GM12874 (cell line): ENCODE results near the gene DZANK1.
A peak's percentile ranks its signal among the peaks of the same experiment; 100 is the strongest.

Experiments
- TF ChIP-seq, protein P1 (sequence below): IDR thresholded peaks from 2 replicates; pipeline ENCODE4 v1.5.1; 2011; ENCODE audit warnings: low read depth, mild to moderate bottlenecking, control low read depth, low read length, moderate library complexity; ENCODE audit not compliant: insufficient read depth

Gene DZANK1

DNA sequence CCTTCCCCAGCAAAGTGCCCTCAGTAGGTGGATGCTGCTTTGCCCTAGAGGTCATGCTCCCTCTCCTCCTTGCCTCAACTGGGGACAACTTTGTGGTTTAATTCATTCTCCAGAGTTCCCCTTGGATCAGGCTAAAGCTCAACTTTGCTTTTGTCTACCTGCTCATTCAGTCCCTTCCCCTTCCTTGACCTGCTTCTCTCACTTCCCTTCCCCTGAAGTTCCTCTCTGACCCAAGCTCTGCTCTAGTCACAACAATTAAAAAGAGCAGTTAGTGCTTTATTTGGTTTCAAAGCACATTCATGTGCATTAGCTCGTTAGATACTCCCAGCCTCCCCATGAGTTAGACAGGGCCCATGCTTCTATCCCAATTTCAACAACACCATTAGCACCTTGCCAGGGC is 71.3 kb downstream of the DZANK1 start:
- TF ChIP-seq, protein P1, sequence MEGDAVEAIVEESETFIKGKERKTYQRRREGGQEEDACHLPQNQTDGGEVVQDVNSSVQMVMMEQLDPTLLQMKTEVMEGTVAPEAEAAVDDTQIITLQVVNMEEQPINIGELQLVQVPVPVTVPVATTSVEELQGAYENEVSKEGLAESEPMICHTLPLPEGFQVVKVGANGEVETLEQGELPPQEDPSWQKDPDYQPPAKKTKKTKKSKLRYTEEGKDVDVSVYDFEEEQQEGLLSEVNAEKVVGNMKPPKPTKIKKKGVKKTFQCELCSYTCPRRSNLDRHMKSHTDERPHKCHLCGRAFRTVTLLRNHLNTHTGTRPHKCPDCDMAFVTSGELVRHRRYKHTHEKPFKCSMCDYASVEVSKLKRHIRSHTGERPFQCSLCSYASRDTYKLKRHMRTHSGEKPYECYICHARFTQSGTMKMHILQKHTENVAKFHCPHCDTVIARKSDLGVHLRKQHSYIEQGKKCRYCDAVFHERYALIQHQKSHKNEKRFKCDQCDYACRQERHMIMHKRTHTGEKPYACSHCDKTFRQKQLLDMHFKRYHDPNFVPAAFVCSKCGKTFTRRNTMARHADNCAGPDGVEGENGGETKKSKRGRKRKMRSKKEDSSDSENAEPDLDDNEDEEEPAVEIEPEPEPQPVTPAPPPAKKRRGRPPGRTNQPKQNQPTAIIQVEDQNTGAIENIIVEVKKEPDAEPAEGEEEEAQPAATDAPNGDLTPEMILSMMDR = no peak

DNA sequence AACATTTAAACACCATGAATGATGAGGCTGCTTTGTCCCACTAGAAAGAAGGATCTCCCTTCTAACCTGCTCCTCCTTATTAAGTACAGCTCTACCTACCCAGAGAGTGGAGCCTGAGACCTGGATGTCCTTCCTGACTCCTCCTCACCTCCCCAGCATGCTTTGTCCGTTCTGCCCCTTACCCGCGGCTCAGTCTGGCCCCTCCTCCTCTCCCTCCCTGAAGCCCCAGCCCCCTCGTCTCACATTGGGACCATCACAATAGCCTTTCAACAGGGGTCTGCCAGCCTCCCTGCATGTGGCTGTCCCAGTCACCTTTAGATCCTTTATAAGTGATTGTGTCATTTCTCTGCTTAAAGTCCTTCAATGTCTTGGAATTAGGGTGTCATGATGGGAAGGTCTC is 72.5 kb downstream of the DZANK1 start:
- TF ChIP-seq, protein P1 = no peak

- TF ChIP-seq, protein P1 = no peak
These were observed 75.1 kb downstream of the DZANK1 start for GRCh38 chr20:18391686-18392085.

- TF ChIP-seq, protein P1 = no peak
These were observed 76.6 kb downstream of the DZANK1 start for GRCh38 chr20:18390201-18390600.

DNA sequence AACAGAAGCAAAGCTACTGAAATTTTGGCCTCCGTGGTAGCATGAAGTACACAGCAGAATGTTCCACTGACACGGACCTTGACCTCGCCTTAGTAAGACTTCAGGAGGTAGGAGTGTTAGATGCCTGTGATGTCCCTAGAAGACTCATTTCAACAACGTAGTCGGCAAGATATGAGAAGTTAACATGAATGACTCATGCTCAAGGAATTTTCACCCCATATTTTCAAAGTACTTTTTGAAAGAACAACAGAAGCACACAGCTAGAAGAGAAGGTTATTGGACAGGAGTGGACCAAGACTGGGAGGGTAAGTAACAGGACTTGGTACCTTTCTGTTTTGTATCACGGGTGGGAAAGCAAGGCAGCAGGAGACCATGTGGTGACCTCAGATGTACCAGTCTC is 78.0 kb downstream of the DZANK1 start:
- TF ChIP-seq, protein P1 = no peak

DNA sequence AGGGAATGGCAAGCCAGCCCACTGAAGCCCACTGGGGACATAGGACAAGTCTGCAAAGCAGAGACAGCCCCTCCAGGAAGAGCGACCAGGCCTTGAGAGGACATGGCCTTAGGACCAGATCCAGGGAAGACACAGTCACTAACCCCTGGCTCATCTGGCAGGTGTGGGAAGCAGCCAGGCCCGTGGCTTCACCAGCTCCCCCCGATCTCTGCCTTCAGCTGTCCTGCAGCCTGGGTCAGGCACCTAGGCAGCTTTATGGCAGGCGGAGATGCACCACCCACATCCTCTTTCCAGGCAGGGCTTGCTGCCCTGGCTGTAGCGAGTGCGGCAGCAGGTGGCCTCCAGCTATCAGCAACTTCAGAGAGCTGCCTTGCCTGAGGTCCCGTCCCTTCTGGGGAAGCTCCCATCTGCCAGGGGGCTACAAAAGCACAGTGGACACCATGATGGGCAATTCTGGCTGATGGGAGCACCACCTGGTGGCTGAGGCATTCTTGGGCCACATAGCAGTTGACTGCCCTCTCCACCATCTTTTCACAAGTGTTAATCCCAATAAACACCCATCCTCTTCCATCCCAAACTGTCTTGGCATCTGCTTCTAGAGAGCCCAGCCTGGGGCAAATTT is 85.8 kb downstream of the DZANK1 start:
- TF ChIP-seq, protein P1 = 0 out of 2 replicates have a peak, but pooled peaks have one; percentile 2

DNA sequence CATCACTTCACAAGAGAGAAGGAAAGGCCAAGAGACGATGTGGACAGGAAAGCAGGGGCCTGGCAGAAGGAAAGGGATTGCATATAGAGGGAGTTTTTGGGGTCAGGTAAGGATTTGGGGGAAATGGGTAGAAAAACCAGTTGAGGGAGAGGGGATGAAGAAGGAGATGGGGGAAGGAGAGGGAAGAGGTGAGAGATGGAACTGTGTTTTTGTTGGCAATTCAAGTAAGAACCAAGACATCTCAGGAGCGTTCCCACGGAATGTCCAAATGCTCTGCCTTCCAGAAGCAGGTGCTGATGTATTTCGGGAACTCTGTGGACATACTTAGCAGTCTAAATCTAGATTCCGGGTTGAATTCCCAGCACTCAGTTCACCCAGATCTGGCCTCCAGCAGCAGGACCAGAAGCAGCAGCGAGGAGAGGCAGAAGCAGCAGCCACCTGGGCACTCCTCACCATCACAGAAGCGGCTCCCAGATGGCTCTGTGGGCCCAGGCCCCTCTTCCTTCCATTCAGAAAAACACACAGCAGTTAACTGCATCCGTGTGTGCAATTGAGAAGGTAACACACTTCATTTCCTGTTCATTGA is 88.8 kb downstream of the DZANK1 start:
- TF ChIP-seq, protein P1 = no peak
